GM21619 (cell line): Measurements from ENCODE around the gene C10orf95.

Experiments
- ATAC-seq: cut with Tn5 transposase; IDR thresholded peaks from one replicate; pipeline ENCODE4 v1.9.1; 2021; ENCODE audit not compliant: unreplicated experiment

Gene C10orf95

DNA sequence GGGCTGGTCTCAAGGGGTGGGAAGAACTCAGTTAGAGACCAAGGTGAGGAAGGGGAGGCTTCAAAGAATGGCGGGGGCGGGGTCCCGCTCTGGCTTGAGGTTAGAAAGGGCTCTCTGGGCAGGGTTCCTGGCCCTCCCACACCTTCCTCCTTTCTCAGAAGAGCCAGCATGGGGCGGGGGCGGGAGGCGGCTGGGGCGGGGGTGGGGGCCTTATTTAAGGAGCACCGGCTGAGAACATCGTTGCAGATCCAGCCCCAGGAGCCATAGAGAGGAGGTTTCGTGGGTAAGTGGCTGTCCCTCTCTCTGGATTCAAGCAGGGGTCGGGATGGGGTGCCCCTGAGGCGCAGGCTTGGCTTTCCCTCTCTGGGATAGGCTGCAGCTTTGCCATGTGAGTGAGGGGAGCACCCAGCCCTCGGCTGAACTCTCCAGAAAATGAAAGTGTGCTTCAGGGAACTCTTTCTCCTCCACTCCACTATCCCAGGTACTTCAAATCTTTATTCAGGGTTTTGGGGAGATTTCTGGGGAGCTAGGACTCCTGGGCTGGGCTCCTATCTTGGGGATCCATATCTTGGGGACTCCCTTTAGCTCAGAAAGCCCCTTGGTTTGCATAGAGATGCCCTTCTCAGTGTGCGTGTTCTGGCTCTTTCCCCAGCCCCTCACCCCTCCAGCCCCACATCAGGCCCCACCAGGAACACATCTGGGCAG lies 15.7 kb downstream of the C10orf95 start:
- ATAC-seq, result no peak

DNA sequence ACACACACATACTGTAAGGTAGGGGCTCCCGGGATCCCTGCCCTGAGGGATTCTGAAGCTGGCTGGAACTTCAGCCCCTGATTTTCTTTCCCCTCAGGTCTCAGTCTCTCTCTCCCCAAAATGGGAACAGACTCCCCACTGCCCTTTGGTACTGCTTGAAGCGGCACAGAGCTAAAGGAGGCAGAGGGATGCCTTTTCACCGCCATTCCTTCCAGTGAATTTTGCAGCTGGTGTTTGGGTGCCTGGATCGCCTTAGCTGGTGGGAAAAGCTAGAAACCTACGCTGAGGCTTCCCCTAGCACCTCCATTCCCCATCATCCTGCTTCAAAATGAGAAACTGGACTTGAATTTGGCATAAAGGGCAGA lies 16.2 kb downstream of the C10orf95 start:
- ATAC-seq, result no peak

DNA sequence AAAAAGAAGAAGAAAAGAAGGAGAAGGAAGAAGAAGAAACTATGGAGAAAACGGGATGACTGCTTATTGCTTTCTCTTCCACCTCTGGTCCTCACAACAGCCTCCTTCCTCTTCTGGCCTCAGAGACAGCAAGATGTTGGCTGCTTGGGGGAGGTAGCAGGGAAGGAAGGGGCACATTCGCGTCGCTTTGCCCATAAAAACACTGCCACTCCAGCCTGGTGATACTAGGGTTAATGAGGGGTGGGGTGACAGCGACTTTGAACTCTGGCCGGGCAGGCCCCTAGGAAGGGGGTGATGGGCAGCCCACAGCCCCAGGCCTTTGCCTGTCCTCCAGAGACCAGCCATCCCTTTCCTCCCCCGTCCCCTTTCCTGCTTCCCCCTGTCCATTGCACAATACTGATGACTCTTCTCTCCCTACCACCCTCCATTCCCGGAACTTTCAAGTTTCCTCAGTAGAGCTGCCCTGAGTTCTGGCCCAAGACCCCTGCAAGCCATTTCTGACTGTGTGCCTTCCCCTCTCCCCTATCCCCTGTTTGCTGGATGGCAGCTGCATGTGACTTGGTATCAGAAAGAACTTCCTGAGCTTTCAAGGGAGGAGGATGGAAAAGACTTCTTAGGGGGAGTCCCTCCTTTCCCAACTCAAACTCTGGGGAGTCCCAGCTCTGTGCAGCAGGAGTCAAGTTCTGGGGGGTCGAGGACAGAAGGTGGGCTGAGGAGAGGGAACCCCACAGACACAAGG lies 16.8 kb downstream of the C10orf95 start:
- no peak for ATAC-seq

DNA sequence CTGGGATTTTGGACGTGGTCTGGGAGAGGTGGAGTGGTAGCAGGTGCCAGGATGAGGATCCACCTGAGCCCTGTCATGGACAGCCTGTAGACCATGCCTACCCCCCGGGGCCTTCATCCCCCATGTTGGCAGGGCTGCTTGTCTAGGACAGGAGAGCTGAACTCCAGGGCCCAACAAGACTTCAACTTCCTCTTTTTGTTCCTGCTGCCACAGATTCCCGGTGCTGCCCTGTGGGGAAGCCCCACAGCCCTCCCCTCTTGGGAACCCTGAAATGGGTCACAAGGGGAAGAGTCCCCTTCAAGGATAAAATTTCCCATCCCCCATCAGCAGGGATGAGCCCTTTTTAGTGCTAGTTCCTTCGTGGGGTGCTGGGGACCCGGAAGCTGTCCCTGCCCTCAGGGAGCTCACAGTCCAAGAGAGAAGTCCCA lies 17.7 kb downstream of the C10orf95 start:
- no peak for ATAC-seq

DNA sequence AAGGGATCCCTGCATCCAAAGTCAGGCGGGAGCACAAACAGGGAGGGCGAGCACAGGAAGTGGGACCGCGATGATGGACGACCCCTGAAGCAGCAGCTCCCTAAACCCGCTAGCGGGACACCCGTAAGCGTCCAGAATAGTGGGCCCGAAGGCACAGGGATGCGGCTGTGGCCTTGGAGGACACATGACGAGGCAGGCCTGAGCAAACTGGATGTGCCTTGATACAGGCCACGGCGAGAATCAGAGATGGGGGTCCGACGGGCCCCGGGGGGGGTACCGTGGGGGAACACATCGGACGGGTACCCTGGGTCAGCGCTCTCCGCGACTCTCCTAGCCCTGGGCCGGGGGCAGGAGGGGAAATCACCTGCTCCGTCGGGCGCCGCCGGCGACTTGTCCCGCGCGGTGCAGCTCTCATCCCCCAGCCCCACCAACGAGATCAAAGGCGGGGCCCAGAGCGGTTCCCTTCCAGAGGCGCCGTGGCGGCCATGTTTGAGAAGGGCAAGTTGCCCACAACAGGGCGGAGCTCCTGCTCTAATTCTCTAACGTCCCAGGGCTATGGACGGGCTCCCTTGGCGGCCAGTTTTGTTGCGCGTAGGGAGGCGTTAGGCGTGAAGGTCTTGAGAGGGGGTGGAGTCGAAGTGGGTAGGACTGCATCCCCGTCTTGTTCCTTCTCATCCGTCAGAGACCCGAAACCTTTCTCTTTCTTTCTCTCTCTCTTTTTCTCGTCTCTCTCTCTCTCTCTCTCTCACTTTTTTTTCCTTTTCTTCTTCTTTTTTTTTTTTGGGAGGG lies 19.0 kb downstream of the C10orf95 start, which contains the start of gene CUEDC2:
TSS of gene CUEDC2 (minus strand) at position 413 of the 789 bp plus-strand sequence. CDS start 7,386 bp downstream, outside the sequence.
- peak; percentile 83 for ATAC-seq

DNA sequence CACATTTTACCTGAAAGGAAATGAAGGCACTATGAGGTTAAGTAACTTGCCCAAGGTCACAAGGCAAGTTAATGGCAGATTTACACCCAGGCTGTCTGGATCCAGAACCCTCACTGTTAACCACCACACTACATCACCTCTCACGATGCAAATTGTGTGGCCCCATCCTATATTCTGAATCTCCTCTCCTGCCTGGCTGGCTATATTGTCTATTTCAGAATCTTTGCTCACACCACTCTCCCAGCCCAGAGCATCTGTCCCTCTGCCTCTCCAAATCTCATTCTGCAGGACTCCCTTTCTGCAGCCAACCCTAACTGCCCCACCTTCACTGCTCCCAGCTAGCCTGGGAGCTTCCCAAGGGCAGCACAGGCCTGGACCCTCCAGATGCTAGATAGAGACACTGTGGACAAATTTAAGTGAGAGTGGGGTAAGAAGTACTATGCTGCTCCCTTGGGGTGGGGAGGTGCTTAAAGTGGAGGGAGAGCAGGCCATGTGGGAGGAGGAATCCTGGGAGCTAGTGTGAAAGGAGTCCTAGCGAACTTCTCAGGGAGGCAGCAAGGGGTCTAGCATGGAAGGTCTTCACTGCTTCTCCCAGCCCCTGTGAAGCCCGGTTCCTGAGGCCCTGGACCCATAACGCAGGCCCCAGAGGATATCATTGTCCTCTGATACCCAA lies 19.8 kb downstream of the C10orf95 start:
- ATAC-seq, result no peak

DNA sequence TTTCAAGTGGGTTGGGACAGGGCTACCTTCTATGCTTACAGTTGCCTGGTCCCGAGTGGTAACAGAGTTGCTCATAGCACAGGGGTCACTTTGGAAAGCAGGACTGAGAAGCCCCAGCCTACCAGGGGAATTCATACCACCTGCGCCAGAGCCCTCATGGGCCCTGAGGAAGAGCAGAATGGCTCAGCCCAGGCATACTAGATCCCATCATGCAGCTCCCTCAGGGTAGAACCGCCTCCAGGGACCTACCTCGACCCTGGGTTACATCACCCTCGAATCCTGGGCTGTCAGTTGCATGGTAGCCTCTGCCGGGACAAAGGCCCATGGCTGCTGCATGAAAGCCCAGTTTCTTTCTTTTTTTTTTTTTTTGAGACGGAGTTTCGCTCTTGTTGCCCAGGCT lies 21.9 kb downstream of the C10orf95 start:
- no peak for ATAC-seq

DNA sequence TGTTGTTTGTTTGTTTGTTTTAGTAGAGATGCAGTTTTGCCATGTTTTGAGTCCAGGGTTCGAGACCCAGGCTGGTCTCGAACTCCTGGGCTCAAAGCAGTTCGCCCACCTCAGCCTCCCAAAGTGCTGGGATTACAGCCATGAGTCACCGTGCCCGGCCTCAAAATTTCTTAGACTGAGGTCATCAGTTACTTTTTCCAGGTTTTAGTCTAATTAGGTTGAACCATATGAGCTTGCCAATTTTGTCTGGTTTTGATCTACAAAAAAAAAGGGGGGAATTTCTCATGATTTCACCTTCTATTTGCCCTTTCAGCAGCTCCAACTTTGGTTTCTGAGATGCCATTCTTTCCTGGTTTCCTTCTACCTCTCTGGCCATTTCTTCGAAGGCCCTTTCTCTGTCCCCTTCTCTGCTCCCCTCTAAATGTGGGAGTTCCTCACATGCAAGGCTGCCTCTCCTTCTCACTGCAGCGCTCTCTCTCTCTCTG lies 24.5 kb downstream of the C10orf95 start:
- ATAC-seq, result no peak

DNA sequence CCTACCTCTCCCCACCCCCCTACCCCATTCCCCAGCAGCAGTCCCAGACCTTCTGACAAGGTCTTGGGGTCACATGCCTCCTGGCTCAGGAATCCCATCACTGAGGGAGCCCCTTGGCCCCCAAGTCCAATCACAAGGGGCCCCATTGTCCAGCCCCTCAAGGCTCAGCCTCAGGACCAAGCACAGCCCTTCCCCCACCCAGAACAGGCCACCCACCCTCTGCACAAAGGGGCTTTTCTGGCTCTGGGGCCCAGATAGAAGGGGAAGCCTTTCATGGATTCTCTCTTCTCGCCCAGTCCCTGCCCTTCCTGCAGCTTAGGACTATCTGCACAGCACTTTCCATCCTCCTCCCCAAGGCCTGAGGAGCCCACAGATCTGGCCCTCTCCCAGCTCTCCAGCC lies 25.9 kb downstream of the C10orf95 start:
- no peak for ATAC-seq

DNA sequence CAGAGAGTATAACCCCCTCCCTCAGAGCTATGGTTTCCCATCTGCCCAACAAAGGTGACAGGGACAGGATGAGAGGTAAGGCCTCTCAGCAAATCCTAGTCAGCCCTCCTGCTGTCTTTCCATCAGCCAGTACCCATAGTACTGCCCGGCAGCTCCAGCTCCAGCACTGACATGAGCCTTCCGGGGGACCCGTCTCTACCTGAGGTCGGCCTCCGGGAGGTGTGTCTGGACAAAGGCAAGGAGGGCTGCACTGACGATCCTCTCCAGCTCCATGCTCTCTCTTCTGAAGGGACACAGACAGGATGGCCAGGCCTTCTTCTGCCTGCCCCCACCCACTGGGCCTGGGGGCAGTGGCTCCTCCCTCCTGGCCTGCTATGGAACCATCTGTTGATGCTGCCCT lies 26.4 kb downstream of the C10orf95 start:
- ATAC-seq, result no peak

DNA sequence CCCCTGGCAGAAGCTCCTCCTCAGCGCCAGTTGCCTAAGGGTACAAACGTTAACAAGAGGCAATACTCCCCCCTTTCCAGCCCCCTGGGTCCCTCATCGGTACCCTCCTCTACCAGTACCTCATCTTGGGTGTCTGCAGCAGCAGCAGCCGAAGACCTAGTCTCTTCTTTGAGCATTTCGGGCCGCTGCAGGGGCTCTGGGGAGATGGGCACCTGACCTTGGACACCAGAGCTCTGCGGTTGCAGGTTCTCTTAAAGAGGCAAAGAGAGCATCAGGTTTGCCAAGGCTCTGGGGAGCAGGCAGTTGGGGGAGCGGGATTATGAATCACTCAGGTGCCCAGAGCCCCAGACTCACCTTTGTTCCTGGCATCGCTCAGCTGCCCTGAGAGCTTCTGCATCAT lies 27.2 kb downstream of the C10orf95 start:
- ATAC-seq, result no peak

DNA sequence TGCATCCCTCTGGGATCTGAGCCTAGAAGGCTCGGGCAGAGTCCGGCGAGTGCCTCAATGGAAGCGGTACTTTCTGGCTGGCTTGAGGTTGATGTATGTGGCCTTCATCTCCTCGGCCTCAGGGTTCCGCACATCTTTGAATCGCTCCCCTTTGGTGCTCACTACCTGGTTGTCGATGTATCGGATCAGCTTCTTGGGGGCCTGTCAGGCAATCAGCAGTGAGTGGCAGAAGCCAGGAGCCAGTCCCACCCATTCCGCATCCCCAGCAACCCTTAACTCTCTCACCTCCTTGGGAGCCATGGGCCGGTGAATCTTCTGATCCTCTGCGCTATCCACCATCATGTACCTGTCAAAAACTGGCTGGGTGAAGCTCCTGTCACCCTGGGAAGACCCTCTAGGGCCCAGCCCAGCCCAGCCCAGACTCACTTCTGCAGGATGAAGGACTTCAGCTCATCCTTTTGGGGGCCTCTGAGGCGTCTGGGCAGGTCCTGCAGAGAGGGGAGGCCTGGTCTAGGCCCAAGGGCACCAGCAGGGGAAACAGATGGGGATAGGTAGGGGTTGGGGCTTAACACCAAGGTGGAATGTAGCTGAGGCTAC lies 27.9 kb downstream of the C10orf95 start:
- ATAC-seq, result no peak

DNA sequence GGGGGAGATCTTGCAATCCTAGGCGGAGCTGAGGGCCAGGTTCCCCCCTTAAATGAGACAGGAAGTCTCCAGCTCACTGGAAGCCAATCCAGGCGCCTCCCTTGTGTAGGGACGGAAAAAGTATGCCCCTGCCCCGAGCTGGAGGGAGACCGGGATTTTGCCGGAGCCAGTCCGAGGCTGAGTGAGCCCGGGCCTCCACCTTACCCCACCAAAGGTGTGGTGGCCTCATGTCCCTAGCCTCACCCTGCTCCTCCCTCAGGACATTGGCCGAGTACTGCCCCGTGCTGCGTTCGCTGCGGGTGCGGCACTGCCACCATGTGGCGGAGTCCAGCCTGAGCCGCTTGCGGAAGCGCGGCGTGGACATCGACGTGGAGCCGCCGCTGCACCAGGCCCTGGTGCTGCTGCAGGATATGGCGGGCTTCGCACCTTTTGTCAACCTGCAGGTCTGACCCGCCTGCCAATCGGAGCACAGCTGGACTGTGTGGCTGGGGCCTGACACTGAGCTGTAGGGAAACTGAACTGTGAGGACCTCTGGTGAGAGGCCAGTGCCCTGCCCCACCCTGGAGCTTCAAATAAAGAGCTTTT lies 28.7 kb downstream of the C10orf95 start:
- no peak for ATAC-seq

DNA sequence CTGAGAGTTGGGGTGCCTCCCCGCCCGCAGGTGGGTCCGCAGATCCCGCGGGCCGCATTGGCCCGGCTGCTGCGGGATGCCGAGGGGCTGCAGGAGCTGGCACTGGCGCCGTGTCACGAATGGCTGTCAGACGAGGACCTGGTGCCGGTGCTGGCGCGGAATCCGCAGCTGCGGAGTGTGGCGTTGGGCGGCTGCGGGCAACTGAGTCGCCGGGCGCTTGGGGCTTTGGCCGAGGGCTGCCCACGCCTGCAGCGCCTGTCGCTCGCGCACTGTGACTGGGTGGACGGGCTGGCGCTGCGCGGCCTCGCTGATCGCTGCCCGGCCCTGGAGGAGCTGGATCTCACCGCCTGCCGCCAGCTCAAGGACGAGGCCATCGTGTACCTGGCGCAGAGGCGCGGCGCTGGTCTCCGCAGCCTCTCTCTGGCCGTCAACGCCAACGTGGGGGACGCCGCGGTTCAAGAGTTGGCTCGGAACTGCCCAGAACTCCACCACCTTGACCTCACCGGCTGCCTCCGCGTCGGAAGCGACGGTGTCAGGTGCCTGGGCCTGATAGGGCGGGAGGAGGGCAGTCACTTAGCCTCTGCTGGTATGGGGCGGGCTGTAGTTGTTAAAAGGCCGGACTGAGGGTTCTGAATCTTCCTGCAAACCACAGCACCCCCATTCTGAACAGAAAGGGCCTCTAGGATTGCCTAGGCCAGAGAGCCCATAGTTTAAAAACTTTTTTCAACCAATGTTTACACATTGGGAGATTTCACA lies 29.4 kb downstream of the C10orf95 start:
- peak; percentile 3 for ATAC-seq

DNA sequence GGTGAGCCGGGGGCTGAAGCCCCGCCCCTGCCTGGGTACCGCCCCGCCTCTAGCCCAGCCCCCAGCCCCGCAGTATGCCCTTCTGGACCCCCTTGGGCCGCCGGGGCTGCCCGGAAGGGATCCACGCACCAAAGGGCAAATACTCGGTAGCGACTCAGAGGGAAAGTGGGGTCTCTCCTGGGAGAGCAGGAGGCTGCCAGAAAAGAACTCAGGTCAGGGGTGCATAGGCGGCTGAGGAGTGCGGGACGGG lies 29.9 kb downstream of the C10orf95 start:
- ATAC-seq, result peak; percentile 5

DNA sequence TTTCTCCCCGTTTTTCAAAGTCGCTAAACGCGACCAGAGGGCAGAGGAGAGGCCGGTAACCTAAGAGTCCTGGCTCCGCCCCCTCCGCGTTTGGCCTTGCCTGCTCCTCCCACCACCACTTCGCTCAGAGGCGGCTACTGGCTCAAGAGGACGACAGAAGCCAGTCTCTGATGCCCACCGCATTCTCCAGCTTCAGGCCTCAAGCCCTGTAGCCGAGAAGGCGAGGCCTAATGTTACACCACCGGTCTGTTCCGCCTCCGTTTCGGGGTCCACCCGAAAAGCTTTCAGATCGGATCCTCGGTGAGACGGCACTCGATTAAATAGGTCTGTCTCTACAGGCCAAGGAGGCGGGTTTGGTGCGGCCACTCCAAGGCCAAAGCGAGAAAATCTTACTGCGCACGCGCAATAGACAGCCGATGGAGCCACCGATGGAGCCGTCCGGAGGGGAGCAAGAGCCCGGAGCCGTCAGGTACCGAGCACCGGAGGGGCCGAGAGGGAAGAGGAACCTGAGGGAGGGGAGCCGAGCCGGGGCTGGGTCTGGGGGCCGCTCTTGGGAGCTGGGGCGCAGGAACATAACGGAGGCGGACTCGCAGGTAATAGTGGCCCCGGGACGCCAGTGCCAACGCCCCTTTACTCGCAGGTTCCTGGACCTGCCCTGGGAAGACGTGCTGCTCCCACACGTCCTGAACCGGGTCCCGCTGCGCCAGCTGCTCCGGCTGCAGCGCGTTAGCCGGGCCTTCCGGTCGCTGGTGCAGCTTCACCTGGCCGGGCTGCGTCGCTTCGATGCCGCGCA lies 30.4 kb downstream of the C10orf95 start, which contains the start of gene FBXL15:
TSS of gene FBXL15 (plus strand) at position 123 of the 793 bp plus-strand sequence. CDS start at position 417, 294 bp downstream.
- ATAC-seq, result peak; percentile 70

DNA sequence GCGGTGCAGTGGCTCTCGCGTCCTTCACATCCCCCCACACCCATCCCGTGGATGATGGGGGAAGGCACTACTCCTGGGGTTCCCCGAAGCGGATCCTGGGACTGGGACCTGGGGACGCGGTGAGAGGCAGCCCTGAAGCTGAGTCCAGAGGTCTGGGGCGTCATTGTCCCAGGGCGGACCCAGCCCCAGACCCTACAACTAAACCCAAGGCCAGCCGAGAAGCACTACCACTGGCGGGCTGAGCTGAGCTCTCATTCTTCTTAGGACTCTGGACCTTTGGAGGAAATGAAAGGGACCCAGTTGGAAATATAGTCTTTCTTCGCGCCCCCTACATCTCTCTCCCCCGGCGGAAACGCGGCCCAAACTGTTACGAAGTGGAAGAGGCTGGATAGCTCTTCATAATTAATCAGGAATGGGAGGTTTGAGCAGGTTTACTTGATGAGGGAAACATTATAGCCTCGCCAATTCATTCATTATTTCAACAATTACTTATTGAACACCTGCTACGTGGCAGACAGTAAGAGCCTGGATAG lies 31.1 kb downstream of the C10orf95 start:
- no peak for ATAC-seq
